ENCODE results near the gene AHCTF1.
"Not testable (repeated sequence)": the region's sequence is repeated elsewhere in the genome, so short reads cannot be mapped to it uniquely, and the experiment has no call there.

Gene AHCTF1

DNA sequence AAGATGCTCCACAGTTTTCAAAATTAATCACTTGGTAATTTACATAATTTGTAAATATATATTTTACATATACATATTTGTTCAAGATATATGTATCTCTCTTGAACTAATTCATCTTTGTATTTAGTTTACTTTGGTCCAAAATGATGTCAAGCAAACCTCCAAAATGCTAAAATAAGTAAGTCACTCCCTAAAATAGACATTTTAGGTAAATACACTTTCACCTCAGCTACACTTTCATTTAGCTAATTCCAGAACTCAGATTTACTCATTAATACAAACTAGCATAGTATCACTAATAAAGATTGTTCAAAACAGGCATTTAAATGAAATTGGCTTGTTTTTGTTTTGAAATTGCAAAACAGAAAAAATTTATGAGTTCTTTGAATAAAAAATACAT is 40.6 kb downstream of the AHCTF1 start:
- no peak for DNase-seq
- no peak for TF ChIP-seq GATA1 (IDR thresholded peaks at IDR 0.05; ENCODE audit: low read depth, low read length)
- TF ChIP-seq POLR2A (IDR thresholded peaks at IDR 0.05; ENCODE audit: low read length): no peak

DNA sequence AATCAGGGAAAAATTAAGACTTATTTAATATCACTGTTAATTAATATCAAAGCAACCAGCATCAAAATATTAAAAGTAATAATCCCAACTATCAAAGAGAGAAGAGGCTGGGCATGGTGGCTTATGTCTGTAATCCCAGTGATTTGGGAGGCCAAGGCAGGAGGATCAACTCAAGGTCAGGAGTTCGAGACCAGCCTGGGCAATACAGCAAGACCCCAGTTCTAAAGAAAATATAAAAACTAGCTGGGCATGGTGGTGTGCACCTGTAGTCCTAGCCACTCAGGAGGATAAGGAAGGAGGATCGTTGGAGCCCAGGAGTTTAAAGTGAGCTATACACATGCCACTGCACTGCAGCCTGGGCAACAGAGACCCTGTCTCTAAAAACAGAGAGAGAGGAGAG is 43.2 kb downstream of the AHCTF1 start:
- DNase-seq: no peak
- TF ChIP-seq GATA1 (IDR thresholded peaks at IDR 0.05; ENCODE audit: low read depth, low read length) (no peak), POLR2A (IDR thresholded peaks at IDR 0.05; ENCODE audit: low read length) (no peak)

DNA sequence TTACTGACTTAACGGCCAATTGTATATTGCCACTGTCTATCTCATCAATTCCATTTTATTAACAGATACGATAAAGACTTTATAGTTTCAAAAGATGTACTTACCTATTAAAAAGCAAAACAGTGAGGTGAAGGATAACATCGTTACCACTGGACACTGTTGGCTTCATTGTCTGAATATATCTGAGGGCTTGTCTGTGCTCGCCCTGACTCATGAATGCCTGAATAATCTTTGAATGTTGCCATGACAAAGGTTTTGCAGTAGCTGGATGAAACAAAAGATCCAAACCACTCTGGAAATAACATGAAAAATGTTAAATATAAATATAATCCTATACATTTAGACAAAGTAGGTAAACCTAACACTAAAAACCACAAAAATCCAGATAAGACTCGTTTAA is 46.4 kb downstream of the AHCTF1 start:
- DNase-seq: not testable (repeated sequence)

DNA sequence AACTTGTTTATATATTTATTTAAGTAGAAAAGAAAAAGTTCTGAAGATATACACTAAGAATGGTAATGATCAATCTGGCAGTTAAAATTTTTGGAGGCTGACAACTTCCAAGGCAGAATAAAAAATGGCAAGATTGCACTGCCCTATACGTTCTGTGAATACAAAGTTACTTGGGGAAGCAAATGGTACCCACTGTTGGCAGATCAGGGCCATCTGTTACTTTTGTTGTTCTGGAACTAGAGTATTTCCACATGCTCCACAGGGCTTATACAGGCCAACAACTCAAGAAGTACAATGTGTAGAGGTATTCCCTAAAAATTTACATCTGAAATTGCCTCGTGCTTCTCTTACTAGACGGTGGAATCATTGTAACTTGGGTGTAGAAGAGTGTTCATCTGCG is 53.2 kb downstream of the AHCTF1 start:
- DNase-seq: no peak
- TF ChIP-seq POLR2A (IDR thresholded peaks at IDR 0.05; ENCODE audit: low read length): no peak
- TF ChIP-seq GATA1 (IDR thresholded peaks at IDR 0.05; ENCODE audit: low read depth, low read length): no peak

DNA sequence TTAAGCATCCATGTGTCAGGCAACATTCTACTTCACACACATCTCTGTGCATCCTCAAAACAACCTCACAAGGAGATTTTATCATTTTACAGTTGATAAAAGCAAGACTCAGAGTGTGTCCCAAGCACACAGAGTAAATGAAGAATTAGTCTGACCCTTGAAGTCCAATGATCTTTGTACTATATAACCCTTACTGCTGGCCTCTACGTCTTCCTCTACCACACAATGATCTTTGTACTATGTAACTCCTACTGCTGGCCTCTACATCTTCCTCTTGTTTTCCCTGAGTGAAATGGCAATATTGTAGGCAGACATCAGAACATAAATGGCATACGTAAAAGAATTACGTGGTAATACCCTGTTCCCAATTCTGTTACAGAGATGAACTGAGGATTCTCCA is 55.3 kb downstream of the AHCTF1 start:
- no peak for TF ChIP-seq GATA1 (IDR thresholded peaks at IDR 0.05; ENCODE audit: low read depth, low read length)
- TF ChIP-seq POLR2A (IDR thresholded peaks at IDR 0.05; ENCODE audit: low read length): no peak

DNA sequence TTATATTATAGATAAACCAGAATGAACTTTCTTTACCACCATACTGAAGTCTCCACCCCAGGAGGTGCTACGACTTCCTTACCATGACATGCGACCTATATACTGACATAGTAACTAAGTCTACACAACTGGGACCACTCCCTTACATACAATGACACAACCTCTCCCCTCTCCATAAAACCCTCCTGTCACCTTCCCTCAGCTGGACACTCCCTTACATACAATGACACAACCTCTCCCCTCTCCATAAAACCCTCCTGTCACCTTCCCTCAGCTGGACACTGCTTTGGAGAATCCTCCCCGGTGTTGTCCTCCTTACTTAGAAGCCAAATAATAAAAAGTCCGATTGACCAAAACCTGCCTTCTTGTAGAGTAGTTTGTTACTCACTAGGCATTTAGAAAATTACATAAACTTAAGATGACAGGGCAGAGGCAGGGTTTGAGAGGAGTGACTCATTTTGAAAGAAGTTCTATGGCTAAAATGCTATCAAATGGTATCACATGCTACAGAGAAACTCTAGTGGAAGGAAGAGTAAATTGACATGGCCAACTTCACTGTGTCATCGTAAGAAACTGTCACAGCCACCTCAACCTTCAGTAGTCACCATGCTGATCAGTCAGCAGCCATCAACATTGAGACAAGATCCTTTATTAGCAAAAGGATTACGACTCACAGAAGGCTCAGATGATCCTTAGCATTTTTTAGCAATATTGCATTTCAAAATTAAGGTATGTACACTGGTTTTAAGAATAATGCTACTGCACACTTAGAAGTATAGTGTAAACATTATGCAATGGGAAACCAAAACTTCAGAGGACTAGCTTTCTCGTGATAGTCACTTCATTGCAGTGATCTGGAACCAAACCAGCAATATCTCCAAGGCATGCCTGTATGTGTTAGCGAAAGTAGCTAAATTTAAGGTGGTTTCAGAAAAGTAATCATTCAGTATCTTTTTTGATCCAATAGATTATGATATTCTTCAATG is 56.4 kb downstream of the AHCTF1 start:
- TF ChIP-seq POLR2A (IDR thresholded peaks at IDR 0.05; ENCODE audit: low read length) (no peak), GATA1 (IDR thresholded peaks at IDR 0.05; ENCODE audit: low read depth, low read length) (no peak)
- peak; percentile 7 to 26 for DNase-seq

More for the DNA sequence above, 55.3 kb downstream of the AHCTF1 start:
- no peak for DNase-seq

DNA sequence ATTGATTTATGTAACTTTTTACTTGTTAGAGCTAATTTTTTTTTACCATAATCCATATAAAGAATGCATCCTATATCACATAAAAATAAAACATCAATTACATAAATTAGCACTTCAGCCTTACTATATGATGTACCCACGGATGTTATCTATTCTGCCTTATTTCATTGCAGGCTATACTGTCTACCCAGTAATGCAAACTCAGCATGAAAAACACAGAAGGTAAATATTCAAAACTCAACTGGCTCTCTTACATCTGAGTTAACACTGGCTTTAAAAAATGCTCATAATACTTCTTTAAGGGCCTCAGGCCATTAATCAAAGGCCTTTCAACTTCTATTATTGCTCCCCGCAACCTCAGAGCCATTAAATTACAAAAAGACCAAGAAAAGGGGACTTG is 65.8 kb downstream of the AHCTF1 start:
- DNase-seq: no peak
- TF ChIP-seq GATA1 (IDR thresholded peaks at IDR 0.05; ENCODE audit: low read depth, low read length) (no peak), POLR2A (IDR thresholded peaks at IDR 0.05; ENCODE audit: low read length) (no peak)

DNA sequence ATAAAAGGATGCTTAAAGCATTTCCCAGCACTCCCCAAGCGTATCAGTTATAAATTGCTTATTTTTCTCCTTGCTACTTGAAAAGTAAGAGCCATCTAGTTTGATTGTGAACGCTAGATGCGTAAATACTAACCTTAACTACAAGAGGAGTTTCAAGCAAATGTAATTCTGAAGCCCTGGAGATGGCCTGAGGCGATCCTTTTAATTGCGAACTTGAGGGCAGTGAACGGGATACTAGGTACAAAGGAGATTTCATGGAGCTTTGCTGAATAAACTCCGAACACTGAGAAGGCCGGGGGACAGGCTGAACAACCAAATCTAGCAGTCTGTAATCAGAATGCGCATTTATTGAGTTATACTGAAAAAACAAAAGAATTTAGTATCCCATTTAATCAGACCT is 68.0 kb downstream of the AHCTF1 start:
- DNase-seq: not testable (repeated sequence)

DNA sequence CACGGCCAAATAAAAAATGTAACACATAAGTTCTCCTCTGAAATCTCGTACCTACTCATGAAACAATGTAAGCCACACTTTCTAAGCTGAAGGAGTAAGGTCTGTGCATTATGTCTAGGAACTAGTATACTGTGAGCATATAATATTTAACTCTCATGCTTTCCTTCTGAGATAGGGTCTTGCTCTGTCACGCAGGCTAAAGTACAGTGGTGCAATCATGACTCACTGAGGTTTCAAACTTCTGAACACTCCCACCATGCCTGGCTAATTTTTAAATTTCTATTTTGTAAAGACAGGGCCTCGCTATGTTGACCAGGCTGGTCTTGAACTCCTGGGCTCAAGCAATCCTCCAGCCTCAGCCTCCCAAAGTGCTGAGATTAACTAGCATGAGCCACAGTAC is 71.3 kb downstream of the AHCTF1 start:
- DNase-seq: no peak
- no peak for TF ChIP-seq GATA1 (IDR thresholded peaks at IDR 0.05; ENCODE audit: low read depth, low read length)
- no peak for TF ChIP-seq POLR2A (IDR thresholded peaks at IDR 0.05; ENCODE audit: low read length)

DNA sequence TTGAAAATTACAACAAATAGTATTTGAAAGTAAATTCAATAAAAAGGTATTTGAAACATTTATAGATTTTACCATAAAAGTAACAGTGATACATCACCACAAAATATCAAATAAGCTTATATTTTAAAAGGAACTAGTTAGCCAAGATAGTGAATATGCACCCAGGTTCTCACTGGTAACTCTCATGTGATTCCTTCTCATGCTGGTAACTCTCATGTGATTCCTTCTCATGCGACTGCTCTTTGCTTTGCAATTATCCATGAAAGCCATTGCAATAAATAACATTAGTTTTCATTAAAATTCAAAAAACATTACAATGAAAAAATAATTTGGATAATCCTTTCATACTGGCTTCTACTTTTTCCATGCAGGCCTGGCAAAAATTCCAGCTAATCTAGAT is 75.4 kb downstream of the AHCTF1 start:
- TF ChIP-seq GATA1 (IDR thresholded peaks at IDR 0.05; ENCODE audit: low read depth, low read length): no peak
- TF ChIP-seq POLR2A (IDR thresholded peaks at IDR 0.05; ENCODE audit: low read length): no peak
- no peak for DNase-seq

DNA sequence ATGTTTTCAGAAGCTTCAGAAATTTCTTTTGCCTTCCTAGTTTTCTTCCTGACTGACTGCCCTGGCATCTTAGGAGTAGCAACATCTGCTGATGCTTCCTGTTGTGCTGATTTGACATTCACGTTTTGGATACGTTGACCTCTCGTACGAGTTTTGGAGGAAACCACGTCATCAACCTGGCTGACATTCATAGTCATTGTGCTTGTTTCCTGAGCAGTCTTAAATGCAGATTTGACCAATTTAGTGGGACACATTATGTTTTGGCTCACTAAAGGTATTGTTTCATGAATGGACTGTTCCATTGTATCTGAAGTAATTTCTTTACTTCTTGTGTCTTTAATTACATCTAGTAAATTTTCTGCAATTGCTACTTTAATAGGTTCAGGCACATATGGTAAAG is 81.1 kb downstream of the AHCTF1 start:
- not testable (repeated sequence) for DNase-seq

DNA sequence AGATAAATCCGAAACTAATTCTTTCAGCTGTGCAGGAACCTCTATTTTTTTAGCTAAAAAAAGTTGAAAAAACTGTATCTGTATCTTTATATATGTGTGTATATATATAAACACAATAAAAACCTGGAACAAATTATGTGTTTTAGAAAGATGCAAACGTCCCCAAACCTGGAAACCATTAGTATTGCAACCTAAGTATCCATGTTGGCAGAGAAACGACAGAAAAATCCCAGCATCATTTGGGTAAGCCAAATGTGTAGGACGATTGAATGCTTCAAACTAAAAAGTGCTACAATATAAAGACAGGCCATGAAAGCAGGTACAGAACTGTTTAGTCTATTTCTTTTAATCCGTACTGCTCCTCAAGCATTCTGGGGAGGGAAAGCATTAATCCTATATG is 87.9 kb downstream of the AHCTF1 start:
- no peak for DNase-seq
- no peak for TF ChIP-seq GATA1 (IDR thresholded peaks at IDR 0.05; ENCODE audit: low read depth, low read length)
- TF ChIP-seq POLR2A (IDR thresholded peaks at IDR 0.05; ENCODE audit: low read length): no peak

DNA sequence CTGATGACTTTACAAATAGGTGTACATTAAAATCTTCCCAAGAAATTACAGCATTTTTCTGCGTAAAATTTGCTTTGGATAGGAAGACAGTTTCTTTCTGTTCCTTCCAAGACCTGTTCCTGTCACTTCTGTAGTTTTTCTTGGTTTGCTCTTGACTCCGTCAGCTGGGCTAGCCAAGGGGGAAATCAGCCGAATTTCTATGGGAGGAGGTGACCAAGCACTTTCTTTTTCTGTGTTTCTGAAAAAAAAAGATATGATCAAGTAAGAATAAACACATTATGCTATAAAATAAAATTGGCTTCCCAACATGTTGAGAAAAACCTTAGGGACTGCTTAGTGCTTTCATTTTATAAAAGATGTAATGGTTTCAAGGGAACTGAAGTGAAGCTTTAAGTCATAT is 91.0 kb downstream of the AHCTF1 start:
- not testable (repeated sequence) for DNase-seq

DNA sequence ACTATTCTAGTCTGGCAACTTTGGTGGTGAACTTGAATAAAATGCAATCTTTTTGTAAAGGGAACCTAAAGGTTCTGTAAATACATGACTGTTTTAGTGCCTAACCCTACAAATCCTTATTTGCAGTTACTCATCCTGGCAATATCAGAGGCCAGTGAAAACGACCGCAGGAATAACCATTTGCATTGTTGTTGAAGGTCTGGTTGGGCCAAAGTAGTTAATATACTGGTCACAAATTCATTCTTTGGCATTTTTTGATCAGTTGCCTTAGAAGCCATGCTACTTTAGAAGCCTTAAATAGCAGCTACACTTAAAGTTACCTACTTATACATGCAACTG is 93.7 kb downstream of the AHCTF1 start:
- TF ChIP-seq POLR2A (IDR thresholded peaks at IDR 0.05; ENCODE audit: low read length) (no peak), GATA1 (IDR thresholded peaks at IDR 0.05; ENCODE audit: low read depth, low read length) (no peak)
- DNase-seq: no peak

DNA sequence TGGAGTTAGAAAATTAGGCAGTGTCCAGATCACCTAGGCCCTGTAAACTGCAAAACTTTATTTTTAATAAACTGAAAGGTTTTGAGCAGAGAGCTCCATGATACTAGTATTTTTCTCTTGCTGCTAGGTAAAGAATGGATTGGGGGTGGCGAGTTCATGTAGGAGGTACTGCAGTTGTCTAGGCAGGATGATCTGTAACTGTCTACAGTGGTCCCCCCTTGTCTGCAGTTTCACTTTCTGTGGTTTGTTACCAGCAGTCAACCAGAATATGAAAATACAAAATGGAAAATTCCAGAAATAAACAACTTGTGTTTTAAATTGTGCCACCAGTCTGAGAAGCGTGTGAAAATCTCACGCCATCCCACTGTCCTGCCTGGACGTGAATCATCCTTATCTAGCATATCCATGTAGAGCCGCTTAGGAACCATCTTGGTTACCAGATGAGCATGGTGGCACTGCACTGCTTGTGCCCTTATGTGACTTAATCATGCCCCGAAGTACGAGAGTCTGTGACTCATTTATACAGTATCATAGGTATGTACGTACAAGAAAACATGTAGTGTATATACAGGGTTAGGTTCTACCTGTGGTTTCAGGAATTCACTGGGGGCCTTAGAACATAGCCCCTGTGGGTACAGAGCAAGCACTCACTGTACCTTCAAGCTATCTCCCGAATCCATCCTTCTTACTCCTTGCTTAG is 94.2 kb downstream of the AHCTF1 start:
- TF ChIP-seq POLR2A (IDR thresholded peaks at IDR 0.05; ENCODE audit: low read length): no peak
- no peak for TF ChIP-seq GATA1 (IDR thresholded peaks at IDR 0.05; ENCODE audit: low read depth, low read length)
- DNase-seq: no peak

Data from erythroblast (primary cell).